ENCODE data around the gene PLET1. TPM values are rescaled to one million over a fixed set of nuclear protein-coding genes. Genes with fewer than 3 reads are reported as not detected.

Gene PLET1
- not detected for total RNA-seq
- total RNA-seq (2013): not detected

- H3K9me3 ChIP-seq (ENCODE audit: control insufficient read depth, insufficient read depth, low read length): no peaks in the 10 kb centered on the region
- H3K4me1 ChIP-seq (ENCODE audit: control insufficient read depth, insufficient read depth, low read length): no peaks in the 10 kb centered on the region
- TF ChIP-seq CTCF (IDR thresholded peaks at IDR 0.05): no peak
- ATAC-seq: no peak
- H3K36me3 ChIP-seq (ENCODE audit: control insufficient read depth, insufficient read depth, low read length): no peaks in the 10 kb centered on the region
- H3K27ac ChIP-seq (ENCODE audit: low read length): no peak within 1 kb of the TSS
- DNase-seq: no peak
- Mint-ChIP-seq H3K27me3 (ENCODE audit: low read depth in 2 of 2) (no peaks in the 10 kb centered on the region), H3K36me3 (no peaks in the 10 kb centered on the region), H3K9me3 (no peaks in the 10 kb centered on the region), H3K27ac (no peak within 1 kb of the TSS), H3K4me1 (no peaks in the 10 kb centered on the region), H3K4me3 (no peak within 1 kb of the TSS)
- H3K4me3 ChIP-seq (ENCODE audit: low read length): no peak within 1 kb of the TSS
- H3K27me3 ChIP-seq (ENCODE audit: control insufficient read depth, insufficient read depth, low read length): no peaks in the 10 kb centered on the region
- WGBS (ENCODE audit: insufficient coverage): 100% methylated on average over 2 of the region's 2 CpGs
- intact Hi-C loops (cut with micrococcal nuclease): no loop called here
Observed at GRCh38 chr11:112260490-112260889, at the start of gene PLET1. Gene PLET1, minus strand, starts transcription at chr11:112260860. Its CDS starts 271 bp downstream, at chr11:112260589.

GRCh38 chr11:112310419-112310818, 49.8 kb upstream of the PLET1 start:
- peaks cover 0 to 3% of the 10 kb centered on the region in 2 donors for H3K27me3 Mint-ChIP-seq (ENCODE audit: low read depth in 2 of 2)
- 23% methylated on average over 2 of the region's 2 CpGs for WGBS (ENCODE audit: insufficient coverage)

GRCh38 chr11:112308651-112309050, 48.0 kb upstream of the PLET1 start:
- intact Hi-C loops (cut with micrococcal nuclease): no loop called here
- no peak for ATAC-seq
- no peaks in the 10 kb centered on the region for H3K9me3 ChIP-seq (ENCODE audit: control insufficient read depth, insufficient read depth, low read length)
- peaks cover 0 to 3% of the 10 kb centered on the region in 2 donors for H3K9me3 Mint-ChIP-seq
- no peaks in the 10 kb centered on the region for H3K4me1 Mint-ChIP-seq
- H3K27me3 Mint-ChIP-seq (ENCODE audit: low read depth in 2 of 2): peaks cover 0 to 3% of the 10 kb centered on the region in 2 donors
- DNase-seq: no peak
- H3K4me3 Mint-ChIP-seq: no peak overlapping the region
- H3K36me3 Mint-ChIP-seq: no peaks in the 10 kb centered on the region
- no peak overlapping the region for H3K4me3 ChIP-seq (ENCODE audit: low read length)
- H3K27ac Mint-ChIP-seq: no peak overlapping the region
- no peaks in the 10 kb centered on the region for H3K4me1 ChIP-seq (ENCODE audit: control insufficient read depth, insufficient read depth, low read length)
- no peak for TF ChIP-seq CTCF (IDR thresholded peaks at IDR 0.05)
- H3K36me3 ChIP-seq (ENCODE audit: control insufficient read depth, insufficient read depth, low read length): no peaks in the 10 kb centered on the region
- 86% methylated on average over 2 of the region's 2 CpGs for WGBS (ENCODE audit: insufficient coverage)
- no peaks in the 10 kb centered on the region for H3K27me3 ChIP-seq (ENCODE audit: control insufficient read depth, insufficient read depth, low read length)
- no peak overlapping the region for H3K27ac ChIP-seq (ENCODE audit: low read length)

More at GRCh38 chr11:112310419-112310818, 49.8 kb upstream of the PLET1 start:
- ATAC-seq (no peak), DNase-seq (no peak)
- Histone ChIP-seq H3K4me3 (ENCODE audit: low read length) (no peak overlapping the region), H3K9me3 (ENCODE audit: control insufficient read depth, insufficient read depth, low read length) (no peaks in the 10 kb centered on the region), H3K4me1 (ENCODE audit: control insufficient read depth, insufficient read depth, low read length) (no peaks in the 10 kb centered on the region), H3K36me3 (ENCODE audit: control insufficient read depth, insufficient read depth, low read length) (no peaks in the 10 kb centered on the region), H3K27me3 (ENCODE audit: control insufficient read depth, insufficient read depth, low read length) (no peaks in the 10 kb centered on the region), H3K27ac (ENCODE audit: low read length) (no peak overlapping the region)
- Mint-ChIP-seq H3K27ac (no peak overlapping the region), H3K36me3 (no peaks in the 10 kb centered on the region), H3K4me3 (no peak overlapping the region), H3K4me1 (no peaks in the 10 kb centered on the region), H3K9me3 (peaks cover 0 to 3% of the 10 kb centered on the region in 2 donors)
- intact Hi-C loops (cut with micrococcal nuclease): no loop called here
- TF ChIP-seq CTCF (IDR thresholded peaks at IDR 0.05): no peak

GRCh38 chr11:112307616-112308015, 47.0 kb upstream of the PLET1 start:
- H3K27me3 ChIP-seq (ENCODE audit: control insufficient read depth, insufficient read depth, low read length): no peaks in the 10 kb centered on the region
- DNase-seq: no peak
- intact Hi-C loops (cut with micrococcal nuclease): no loop called here
- H3K36me3 ChIP-seq (ENCODE audit: control insufficient read depth, insufficient read depth, low read length): no peaks in the 10 kb centered on the region
- H3K27ac Mint-ChIP-seq: no peak overlapping the region
- TF ChIP-seq CTCF (IDR thresholded peaks at IDR 0.05): no peak
- no peak for ATAC-seq
- H3K9me3 Mint-ChIP-seq: peaks cover 0 to 3% of the 10 kb centered on the region in 2 donors
- no peaks in the 10 kb centered on the region for H3K9me3 ChIP-seq (ENCODE audit: control insufficient read depth, insufficient read depth, low read length)
- no peak overlapping the region for H3K4me3 Mint-ChIP-seq
- H3K4me1 ChIP-seq (ENCODE audit: control insufficient read depth, insufficient read depth, low read length): no peaks in the 10 kb centered on the region
- H3K36me3 Mint-ChIP-seq: no peaks in the 10 kb centered on the region
- H3K4me3 ChIP-seq (ENCODE audit: low read length): no peak overlapping the region
- no peaks in the 10 kb centered on the region for H3K27me3 Mint-ChIP-seq (ENCODE audit: low read depth in 2 of 2)
- no peaks in the 10 kb centered on the region for H3K4me1 Mint-ChIP-seq
- H3K27ac ChIP-seq (ENCODE audit: low read length): no peak overlapping the region
